Loucy (cell line): ENCODE results near the gene MTHFD2L.

Experiments used
- H2AFZ ChIP-seq: fragments of 200-600 bp; sonication (generic); 2 replicates; pipeline ENCODE4 v1.6.0; 2016; ENCODE audit warnings: antibody characterized with exemption, mild to moderate bottlenecking, low read length, moderate library complexity
- H3F3A ChIP-seq: fragments of 200-600 bp; 2 replicates; pipeline ENCODE4 v1.6.0; 2016; ENCODE audit warnings: antibody characterized with exemption, low read depth, mild to moderate bottlenecking
- H3K27me3 ChIP-seq: fragments of 200-600 bp; sonication (generic); 2 replicates; pipeline ENCODE4 v1.6.1; 2014; ENCODE audit warnings: low read length, mild to moderate bottlenecking; ENCODE audit not compliant: insufficient read depth, poor library complexity, severe bottlenecking
- H3K36me3 ChIP-seq: fragments of 200-600 bp; sonication (generic); 2 replicates; pipeline ENCODE4 v1.6.1; 2016; ENCODE audit warnings: low read length; ENCODE audit not compliant: insufficient read depth
- H3K4me1 ChIP-seq: fragments of 200-600 bp; sonication (generic); 2 replicates; pipeline ENCODE4 v1.5.1; 2014; ENCODE audit warnings: low read length, mild to moderate bottlenecking; ENCODE audit not compliant: insufficient read depth, poor library complexity, severe bottlenecking
- H3K4me2 ChIP-seq: fragments of 200-600 bp; sonication (generic); 2 replicates; pipeline ENCODE4 v1.6.0; 2014; ENCODE audit warnings: antibody characterized with exemption, low read length, low read depth, mild to moderate bottlenecking; ENCODE audit not compliant: poor library complexity, severe bottlenecking
- H3K4me3 ChIP-seq: fragments of 200-600 bp; sonication (generic); 2 replicates; pipeline ENCODE4 v1.5.1; 2014; ENCODE audit warnings: low read length, mild to moderate bottlenecking, mixed read lengths; ENCODE audit not compliant: poor library complexity, severe bottlenecking
- H3K79me2 ChIP-seq: fragments of 200-600 bp; sonication (generic); 2 replicates; pipeline ENCODE4 v1.6.1; 2014; ENCODE audit warnings: low read length; ENCODE audit not compliant: insufficient read depth
- H3K9ac ChIP-seq: fragments of 200-600 bp; sonication (generic); 2 replicates; pipeline ENCODE4 v1.6.0; 2014; ENCODE audit warnings: mild to moderate bottlenecking, low read depth, low read length, moderate library complexity; ENCODE audit not compliant: poor library complexity, severe bottlenecking
- H3K9me2 ChIP-seq: fragments of 200-600 bp; sonication (generic); replicated peaks from 2 replicates; pipeline ENCODE4 v1.6.1; 2016; ENCODE audit warnings: low read depth, low read length, mixed read lengths
- H3K9me3 ChIP-seq: fragments of 200-600 bp; sonication (generic); 2 replicates; pipeline ENCODE4 v1.6.1; 2014; ENCODE audit warnings: mild to moderate bottlenecking, antibody characterized with exemption, low read length, low read depth; ENCODE audit not compliant: insufficient read depth
- H4K20me1 ChIP-seq: fragments of 200-600 bp; sonication (generic); 2 replicates; pipeline ENCODE4 v1.6.0; 2014; ENCODE audit warnings: antibody characterized with exemption, low read length, mild to moderate bottlenecking; ENCODE audit not compliant: insufficient read depth, poor library complexity, severe bottlenecking
- EZH2phosphoT487 ChIP-seq: fragments of 200-600 bp; IDR thresholded peaks from 2 replicates; pipeline ENCODE4 v1.6.1; 2018; ENCODE audit warnings: antibody characterized with exemption, mild to moderate bottlenecking, moderate library complexity, borderline replicate concordance
- TF ChIP-seq, protein P1 (sequence below): fragments of 200-600 bp; sonication (generic); conservative IDR thresholded peaks from 2 replicates; pipeline ENCODE4 v1.5.1; 2014; ENCODE audit warnings: mild to moderate bottlenecking, antibody characterized with exemption, low read length

The MTHFD2L gene

DNA sequence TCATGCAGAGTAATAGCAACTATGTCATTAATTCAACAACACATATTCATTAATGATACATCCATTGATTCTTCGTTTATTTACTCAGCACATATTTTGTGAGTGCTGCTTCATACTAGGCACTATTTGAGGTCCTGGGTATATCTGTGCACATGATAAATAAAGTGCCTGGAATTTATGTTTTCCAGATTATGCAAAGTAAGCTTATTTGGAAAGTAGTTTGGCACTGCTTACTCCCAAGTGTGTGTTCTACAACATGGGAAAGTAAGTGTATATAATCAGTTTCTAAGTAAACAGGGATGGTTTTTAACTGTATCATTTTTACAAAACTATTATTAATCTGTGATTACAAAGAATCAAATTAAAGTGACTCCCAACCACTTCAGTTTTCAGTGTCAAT is 133.6 kb downstream of the MTHFD2L start:
- no peak overlapping the region for H2AFZ ChIP-seq
- no peaks in the 10 kb centered on the region for H3K36me3 ChIP-seq
- no peak overlapping the region for H3K9ac ChIP-seq
- no peak overlapping the region for H3K4me2 ChIP-seq
- no peaks in the 10 kb centered on the region for H3F3A ChIP-seq
- no peaks in the 10 kb centered on the region for H4K20me1 ChIP-seq
- H3K9me2 ChIP-seq: no peaks in the 10 kb centered on the region
- no peak for TF ChIP-seq EZH2phosphoT487
- TF ChIP-seq, protein P1, sequence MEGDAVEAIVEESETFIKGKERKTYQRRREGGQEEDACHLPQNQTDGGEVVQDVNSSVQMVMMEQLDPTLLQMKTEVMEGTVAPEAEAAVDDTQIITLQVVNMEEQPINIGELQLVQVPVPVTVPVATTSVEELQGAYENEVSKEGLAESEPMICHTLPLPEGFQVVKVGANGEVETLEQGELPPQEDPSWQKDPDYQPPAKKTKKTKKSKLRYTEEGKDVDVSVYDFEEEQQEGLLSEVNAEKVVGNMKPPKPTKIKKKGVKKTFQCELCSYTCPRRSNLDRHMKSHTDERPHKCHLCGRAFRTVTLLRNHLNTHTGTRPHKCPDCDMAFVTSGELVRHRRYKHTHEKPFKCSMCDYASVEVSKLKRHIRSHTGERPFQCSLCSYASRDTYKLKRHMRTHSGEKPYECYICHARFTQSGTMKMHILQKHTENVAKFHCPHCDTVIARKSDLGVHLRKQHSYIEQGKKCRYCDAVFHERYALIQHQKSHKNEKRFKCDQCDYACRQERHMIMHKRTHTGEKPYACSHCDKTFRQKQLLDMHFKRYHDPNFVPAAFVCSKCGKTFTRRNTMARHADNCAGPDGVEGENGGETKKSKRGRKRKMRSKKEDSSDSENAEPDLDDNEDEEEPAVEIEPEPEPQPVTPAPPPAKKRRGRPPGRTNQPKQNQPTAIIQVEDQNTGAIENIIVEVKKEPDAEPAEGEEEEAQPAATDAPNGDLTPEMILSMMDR: no peak
- H3K27me3 ChIP-seq: no peaks in the 10 kb centered on the region
- no peaks in the 10 kb centered on the region for H3K79me2 ChIP-seq
- H3K4me1 ChIP-seq: no peaks in the 10 kb centered on the region
- H3K9me3 ChIP-seq: no peaks in the 10 kb centered on the region
- H3K4me3 ChIP-seq: no peak overlapping the region

DNA sequence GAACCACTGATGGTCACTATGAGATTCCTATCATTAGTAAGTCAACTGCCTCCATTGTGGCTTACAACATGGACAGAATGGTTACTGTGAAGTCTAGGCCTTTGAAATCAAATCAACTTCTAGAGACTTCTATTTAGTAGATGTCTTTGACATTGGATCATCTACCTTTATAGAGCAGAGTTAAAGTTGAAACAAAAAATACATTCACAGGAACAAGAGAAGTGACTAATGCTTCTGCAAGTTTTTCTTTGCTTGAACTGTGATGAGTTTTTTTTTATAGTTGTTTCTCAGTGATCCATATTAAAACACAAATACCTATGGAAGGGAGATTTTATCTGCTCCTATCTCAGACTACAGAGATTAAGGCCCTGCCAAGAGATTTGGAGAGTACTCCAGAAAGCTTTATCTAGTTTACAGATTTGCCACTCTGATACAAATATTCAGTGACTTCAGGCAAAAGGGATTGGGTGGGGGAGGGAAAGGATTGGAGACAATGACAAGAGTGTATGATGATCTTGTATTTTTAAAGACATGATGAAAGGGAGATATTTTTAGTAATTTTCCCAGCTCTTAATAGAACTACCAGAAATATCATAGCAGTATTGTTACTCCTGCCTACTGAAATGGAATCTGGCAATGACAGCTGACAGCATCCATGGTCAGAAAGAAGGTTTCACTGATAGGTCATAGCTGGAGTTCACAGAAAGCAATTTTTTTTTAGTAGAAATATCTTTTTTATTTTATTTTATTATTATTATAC is 134.4 kb downstream of the MTHFD2L start:
- Histone ChIP-seq H3F3A (no peaks in the 10 kb centered on the region), H4K20me1 (no peaks in the 10 kb centered on the region), H3K9me2 (no peaks in the 10 kb centered on the region), H3K4me3 (no peak overlapping the region), H3K36me3 (no peaks in the 10 kb centered on the region), H2AFZ (no peak overlapping the region), H3K27me3 (no peaks in the 10 kb centered on the region), H3K79me2 (no peaks in the 10 kb centered on the region), H3K4me1 (no peaks in the 10 kb centered on the region), H3K9me3 (no peaks in the 10 kb centered on the region), H3K4me2 (no peak overlapping the region), H3K9ac (no peak overlapping the region)
- no peak for TF ChIP-seq EZH2phosphoT487
- TF ChIP-seq, protein P1: no peak

DNA sequence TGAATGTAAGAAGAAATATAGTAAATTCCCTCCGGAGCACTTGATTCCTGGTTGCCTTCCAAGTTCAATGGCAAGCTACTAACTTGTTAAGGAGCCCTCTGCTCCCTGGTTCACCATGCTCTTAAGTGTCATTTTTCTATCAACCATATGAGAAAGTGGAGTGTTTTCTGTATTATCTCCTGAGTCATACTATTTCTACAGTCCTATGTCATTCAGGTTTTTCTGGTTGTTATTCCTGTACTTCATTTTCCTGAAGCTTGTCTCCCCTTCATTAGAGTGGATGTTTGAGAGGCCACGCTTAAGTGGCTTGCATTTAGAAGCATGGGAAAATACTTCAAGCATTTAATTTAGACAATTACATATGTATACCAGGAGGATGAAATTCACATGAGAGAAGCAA is 135.6 kb downstream of the MTHFD2L start:
- H3K27me3 ChIP-seq: no peaks in the 10 kb centered on the region
- no peaks in the 10 kb centered on the region for H3K9me2 ChIP-seq
- no peaks in the 10 kb centered on the region for H3K4me1 ChIP-seq
- no peaks in the 10 kb centered on the region for H3F3A ChIP-seq
- TF ChIP-seq EZH2phosphoT487: no peak
- TF ChIP-seq, protein P1: no peak
- H3K79me2 ChIP-seq: no peaks in the 10 kb centered on the region
- no peak overlapping the region for H3K4me3 ChIP-seq
- no peaks in the 10 kb centered on the region for H3K36me3 ChIP-seq
- H3K9ac ChIP-seq: no peak overlapping the region
- H2AFZ ChIP-seq: no peak overlapping the region
- H4K20me1 ChIP-seq: no peaks in the 10 kb centered on the region
- H3K9me3 ChIP-seq: no peaks in the 10 kb centered on the region
- H3K4me2 ChIP-seq: no peak overlapping the region
